Gastrocnemius medialis (tissue), 4 donors: ENCODE measurements around the gene SAMD4A.

ENCODE experiments used
- CTCF ChIP-seq, 5 experiments: fragments of 450-650 bp in 3 of 5; fragments of 200-600 bp in 2 of 5; sonication (generic) in 2 of 5; IDR thresholded peaks in 4 of 5; conservative IDR thresholded peaks in 1 of 5; 1 replicate in 4 of 5; 2 replicates in 1 of 5; pipeline ENCODE4 v1.5.1; 2016 to 2019; ENCODE audit warnings: antibody characterized with exemption in 5 of 5, mild to moderate bottlenecking in 3 of 5, moderate library complexity in 3 of 5
- POLR2A ChIP-seq, 2 donors: fragments of 450-650 bp; IDR thresholded peaks; one replicate each; pipeline ENCODE4 v1.6.1; 2017; ENCODE audit warnings: antibody characterized with exemption in 2 of 2, mild to moderate bottlenecking in 2 of 2, moderate library complexity in 2 of 2

GRCh38 chr14:54647378-54647777, 80.5 kb downstream of the SAMD4A start:
- TF ChIP-seq CTCF (IDR thresholded peaks at IDR 0.05 in 4 of 5, conservative IDR thresholded peaks at IDR 0.05 in 1 of 5) (no peak), POLR2A (IDR thresholded peaks at IDR 0.05) (no peak)
